Esophagus mucosa (tissue), 1 donor: ENCODE data around the gene PDE1C. TPM values are rescaled to one million over a fixed set of nuclear protein-coding genes. Genes with fewer than 3 reads are reported as not detected.
"Not testable (repeated sequence)": the region's sequence is repeated elsewhere in the genome, so short reads cannot be mapped to it uniquely, and the experiment has no call there.

Experiments
- ATAC-seq: fragments of 200-7000 bp; cut with Tn5 transposase; one replicate; pipeline ENCODE4 v1.9.1; 2020
- total RNA-seq: library from RNA; stranded (reverse); gene quantifications from one replicate; pipeline ENCODE4 v1.2.4, GENCODE V29; 2023
- donor health status: DM: yes; HTN: yes; CAD: no.

The PDE1C gene
- total RNA-seq, 1 donor from 2014 or later, result 0.72 TPM

- ATAC-seq, result no peak
These were observed 27.3 kb downstream of the PDE1C start for GRCh38 chr7:32042900-32043299.

DNA sequence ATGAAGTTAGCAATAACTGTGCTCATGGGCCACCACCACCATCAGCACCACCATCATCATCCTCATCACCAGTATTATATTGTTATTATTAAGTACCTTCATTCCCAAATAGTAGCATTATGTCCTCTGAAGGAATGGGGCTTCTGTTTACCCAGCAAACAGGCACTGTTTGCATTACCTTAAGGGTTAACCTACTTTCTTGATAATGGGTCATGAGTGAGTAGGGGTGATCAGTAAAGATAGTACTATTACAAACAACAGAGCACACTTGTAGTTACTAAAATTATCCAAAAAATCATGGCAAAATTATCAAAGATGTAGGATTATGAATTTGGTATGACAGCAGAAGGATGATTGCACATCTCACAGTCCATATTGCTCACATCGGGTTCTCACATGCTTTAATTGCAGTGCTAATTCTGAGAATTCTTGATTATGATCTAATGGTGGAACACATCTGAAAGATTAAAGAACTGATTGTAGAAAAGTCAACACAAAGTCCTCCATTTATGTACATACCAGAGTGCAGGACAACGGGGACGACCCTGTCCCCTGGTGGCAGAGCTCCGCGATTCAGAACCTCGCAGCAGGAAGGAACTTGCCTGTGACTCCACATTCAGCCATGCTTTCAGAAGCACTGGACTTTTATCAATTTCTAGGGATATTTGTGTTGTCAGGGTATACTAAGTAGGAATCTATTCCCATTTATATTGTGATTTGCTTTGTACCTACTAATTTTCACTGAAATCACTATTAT is 31.0 kb downstream of the PDE1C start:
- ATAC-seq, result no peak

GRCh38 chr7:32037650-32038198 is 32.5 kb downstream of the PDE1C start:
- ATAC-seq, result no peak

DNA sequence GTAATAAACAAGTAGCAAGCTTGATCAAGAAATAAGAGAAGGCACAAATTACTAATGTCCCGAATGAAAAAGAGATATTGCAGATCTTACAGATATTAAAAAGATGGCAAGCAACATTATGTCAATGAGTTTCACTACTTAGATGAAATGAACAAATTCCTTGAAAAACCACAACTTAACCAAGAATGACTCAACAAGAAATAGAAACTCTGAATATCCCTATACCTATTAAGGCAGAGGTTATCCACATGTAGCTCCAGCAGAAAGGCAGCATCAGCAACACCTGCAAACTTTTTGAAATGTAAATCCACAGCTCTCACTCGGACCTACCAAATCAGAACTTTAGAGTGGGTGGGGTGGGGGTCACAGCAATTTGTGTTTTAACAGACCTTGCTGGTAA is 33.6 kb downstream of the PDE1C start:
- ATAC-seq, result no peak

DNA sequence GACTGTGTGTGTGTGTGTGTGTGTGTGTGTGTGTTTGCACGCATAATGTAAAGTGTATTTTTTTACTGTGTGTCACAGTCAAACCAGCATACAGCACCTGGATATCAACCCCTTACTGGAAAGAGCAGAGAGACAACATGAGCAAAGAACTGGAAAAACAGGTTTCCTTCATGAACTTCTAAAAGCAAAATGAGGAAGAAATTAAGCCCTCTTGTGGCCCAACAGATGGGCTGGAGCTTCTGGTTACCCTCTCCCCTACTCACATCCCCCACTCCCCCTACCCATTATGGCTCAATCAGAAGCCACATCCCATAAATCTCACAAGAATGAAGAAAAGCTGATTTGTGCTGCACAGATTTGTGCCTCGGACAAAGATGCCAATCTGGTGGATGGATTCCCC is 36.2 kb downstream of the PDE1C start:
- no peak for ATAC-seq

DNA sequence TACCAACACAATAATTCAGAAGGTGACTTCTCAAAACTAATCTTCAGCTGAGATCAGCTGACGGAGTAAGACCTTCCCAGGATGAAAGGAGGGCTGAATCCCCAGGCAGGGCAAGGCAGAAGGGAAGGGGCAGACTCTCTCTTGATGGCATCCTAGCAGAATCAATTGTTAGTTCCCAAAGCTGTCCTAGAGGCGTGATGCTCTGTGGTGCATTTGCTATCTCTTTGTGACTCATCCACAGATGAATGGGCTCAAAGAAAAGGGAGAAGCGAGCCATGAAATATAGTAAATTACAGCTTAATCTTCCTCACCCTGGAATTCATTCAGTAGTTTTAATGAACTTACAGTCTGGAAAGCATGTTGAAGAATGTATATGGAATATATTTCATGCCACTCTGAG is 37.2 kb downstream of the PDE1C start:
- ATAC-seq, result no peak

- no peak for ATAC-seq
These were observed 38.0 kb downstream of the PDE1C start for GRCh38 chr7:32032211-32032610.

- no peak for ATAC-seq
These were observed 39.1 kb downstream of the PDE1C start for GRCh38 chr7:32030904-32031692.

GRCh38 chr7:32026083-32026425 is 44.2 kb downstream of the PDE1C start:
- no peak for ATAC-seq

DNA sequence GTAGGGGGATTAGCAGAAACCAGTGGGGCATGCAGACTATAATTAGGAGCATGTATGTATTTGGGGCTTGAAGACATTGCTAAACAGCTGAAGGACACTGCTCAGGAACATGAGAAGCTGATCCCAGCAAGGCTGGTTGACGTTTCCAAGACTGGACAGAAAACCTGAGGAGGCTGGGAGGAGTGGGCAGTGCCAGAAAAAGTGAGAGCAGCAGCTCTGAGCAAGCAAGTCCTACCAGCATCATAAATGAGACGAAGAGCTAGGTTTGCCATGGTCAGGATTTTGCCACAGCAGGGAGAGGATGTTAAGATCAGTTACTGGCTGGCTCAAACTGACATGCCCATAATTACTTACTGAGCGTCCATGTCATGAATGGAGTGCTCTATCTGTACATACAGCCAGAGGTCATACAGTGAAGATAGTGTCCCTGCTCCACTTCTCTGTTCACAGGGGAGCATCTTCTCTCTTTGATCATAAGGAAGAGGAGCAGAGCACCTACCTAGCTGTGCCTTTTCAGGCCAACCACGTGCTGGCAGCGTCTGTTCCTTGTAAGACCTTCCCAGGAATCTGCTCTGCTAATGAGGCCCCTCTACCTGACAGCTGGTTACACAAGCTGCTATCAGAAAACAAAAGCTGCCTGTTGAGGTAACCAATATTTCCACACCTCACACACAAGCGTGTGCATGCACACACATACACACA is 44.7 kb downstream of the PDE1C start:
- no peak for ATAC-seq

- ATAC-seq, result no peak
These were observed 46.8 kb downstream of the PDE1C start for GRCh38 chr7:32023376-32023775.

DNA sequence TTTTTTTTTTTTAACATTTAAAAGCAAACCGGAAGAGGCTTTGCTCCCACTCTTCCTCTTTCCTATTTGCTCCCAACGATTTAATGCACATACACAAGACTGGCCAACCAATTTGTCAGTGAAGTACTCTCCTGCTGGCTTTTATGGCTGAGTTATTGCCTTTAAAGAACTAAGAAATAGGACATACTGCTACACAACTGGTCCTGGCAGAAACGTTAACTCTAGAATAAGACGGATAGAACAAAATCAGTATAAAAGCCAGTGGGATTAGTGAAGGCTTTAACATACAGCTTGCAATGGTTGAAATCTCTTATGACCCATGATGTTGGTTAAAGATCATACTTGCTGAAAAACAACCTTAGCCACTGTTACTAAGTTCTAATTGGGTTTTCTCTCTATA is 47.2 kb downstream of the PDE1C start:
- no peak for ATAC-seq

GRCh38 chr7:32020551-32021159 is 49.6 kb downstream of the PDE1C start:
- no peak for ATAC-seq

DNA sequence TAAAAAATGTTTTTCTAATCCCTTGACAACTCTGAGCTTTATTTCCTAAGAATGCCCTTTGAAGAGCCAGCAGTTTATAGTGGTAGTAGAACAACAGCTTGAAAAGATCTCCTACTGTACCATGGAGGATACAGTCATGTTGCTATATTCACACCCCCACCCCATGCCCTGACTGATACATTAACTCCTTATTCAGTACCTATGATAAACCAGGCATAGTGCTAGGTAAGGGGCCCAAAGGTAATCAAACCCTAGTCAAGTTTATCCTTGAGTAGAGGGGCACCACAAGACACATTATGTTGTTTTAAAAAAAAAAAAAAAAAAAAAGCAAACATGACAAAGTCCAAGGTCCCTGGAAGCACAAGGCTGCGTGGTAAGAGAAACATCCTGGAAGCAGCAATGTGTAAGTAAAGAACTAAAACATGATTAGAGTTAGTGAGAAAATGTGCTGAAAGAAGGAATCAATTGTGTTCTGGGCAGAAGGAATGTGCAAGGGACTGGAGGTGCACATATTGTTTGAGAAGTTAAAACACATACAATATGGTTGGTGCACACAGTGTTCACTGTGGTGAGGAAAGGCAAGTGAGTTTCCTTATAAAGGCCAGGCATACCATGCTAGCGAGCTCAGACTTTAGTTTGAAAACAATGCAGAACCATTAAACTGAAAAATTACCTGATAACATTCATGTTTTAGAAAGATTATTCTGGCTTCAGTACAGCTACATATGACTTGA is 51.2 kb downstream of the PDE1C start:
- ATAC-seq, result no peak

- no peak for ATAC-seq
These were observed 55.1 kb downstream of the PDE1C start for GRCh38 chr7:32015133-32015532.

- not testable (repeated sequence) for ATAC-seq
These were observed 56.7 kb downstream of the PDE1C start for GRCh38 chr7:32013471-32013870.

DNA sequence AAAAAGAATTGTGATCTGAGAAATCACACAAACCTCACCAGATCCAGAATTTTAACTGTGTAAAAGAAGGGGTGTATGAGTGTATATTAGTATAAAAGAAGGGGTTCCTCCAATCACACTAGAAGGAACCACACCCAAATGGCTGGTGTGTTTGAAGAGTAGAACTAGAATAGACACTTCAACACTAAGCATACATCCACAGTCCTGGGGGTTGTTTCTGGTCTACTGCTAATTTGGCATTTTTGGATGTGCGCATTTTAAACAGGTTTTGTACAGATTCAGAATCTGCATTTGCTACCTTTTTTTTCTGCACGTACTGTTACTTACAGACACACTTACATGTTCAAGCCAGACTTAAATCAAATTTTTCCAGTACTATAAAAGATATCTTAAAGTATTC is 64.6 kb downstream of the PDE1C start:
- ATAC-seq, result no peak

GRCh38 chr7:32001948-32002347 is 68.3 kb downstream of the PDE1C start:
- no peak for ATAC-seq

GRCh38 chr7:31997423-31997822 is 72.8 kb downstream of the PDE1C start:
- ATAC-seq, result no peak

DNA sequence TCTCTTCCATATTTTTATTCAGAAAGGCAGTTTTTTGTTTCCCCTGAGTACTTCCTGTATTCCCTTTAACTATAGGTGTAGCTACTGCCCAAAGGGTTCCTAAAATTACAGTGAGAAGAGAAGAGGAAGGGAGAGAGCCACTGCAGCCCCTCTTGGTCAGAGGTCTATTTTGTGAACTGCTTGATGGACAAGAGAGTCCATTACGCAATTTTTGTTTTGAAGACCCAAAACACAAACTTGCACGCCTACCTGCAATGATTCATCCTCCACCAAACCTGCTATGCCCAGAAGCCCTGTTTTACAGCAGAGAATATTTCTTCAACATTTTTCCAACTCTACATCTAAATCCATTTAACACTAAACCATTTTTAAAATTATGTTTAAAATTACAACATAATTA is 75.1 kb downstream of the PDE1C start:
- no peak for ATAC-seq

DNA sequence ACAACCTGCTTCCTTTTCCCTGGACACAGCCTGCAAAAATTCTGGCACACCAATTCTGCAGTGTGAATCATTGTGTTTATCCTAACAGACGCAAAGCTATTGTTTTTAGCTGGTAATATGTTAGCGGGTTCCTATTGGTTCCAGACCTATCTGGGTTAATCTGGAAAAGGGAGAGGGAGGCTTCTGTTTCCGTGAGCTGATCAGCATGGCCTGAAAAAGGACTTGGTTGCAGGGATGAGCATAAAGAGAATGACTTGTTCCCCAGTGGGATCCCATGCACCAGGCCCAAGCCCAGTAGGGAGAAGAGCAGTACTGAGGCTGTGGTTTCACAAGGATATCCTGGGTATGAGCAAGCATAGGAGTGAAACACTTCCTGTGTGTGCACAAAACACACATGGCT is 78.4 kb downstream of the PDE1C start:
- no peak for ATAC-seq

- no peak for ATAC-seq
These were observed 78.8 kb downstream of the PDE1C start for GRCh38 chr7:31991406-31991805.
